HS-5 (cell line): ENCODE results near the gene CCNA2.

Source experiments
- DNase-seq: peaks from one replicate; pipeline ENCODE4 v3.0.0-alpha.2; 2012; ENCODE audit warnings: low read depth

Gene CCNA2

GRCh38 chr4:121773883-121774282 lies 49.8 kb downstream of the CCNA2 start:
- DNase-seq = no peak

- DNase-seq = no peak
Measured at GRCh38 chr4:121771869-121772268, 51.8 kb downstream of the CCNA2 start.

- no peak for DNase-seq
Measured at GRCh38 chr4:121769341-121769740, 54.3 kb downstream of the CCNA2 start.

GRCh38 chr4:121767166-121767565 lies 56.5 kb downstream of the CCNA2 start:
- no peak for DNase-seq
